Embryonic facial prominence (tissue), 1 donor: ENCODE data around the gene C1QB.

Experiments used
- DNase-seq: peaks from one replicate; pipeline ENCODE4 v3.0.0-alpha.2; 2016; ENCODE audit errors: extremely low spot score

Gene C1QB, protein sequence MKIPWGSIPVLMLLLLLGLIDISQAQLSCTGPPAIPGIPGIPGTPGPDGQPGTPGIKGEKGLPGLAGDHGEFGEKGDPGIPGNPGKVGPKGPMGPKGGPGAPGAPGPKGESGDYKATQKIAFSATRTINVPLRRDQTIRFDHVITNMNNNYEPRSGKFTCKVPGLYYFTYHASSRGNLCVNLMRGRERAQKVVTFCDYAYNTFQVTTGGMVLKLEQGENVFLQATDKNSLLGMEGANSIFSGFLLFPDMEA

DNA sequence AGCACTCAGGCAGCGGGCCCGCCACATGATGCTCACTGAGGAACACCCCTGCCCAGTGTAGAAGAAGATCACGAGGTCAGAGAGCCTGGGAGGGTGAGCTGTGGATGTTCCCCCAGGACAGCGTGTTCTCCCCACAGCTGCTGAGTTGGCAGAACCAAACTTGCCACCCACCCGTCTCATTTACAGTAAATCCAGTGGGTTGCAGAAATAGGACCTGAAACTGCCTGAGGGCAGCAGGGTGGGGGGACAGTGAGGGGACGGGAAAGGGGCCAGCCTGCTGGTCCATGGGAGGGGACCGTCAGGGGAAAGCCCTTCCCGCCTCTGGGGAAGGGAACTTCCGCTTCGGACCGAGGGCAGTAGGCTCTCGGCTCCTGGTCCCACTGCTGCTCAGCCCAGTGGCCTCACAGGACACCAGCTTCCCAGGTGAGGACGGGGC, at the start of gene C1QB:
Gene C1QB (plus strand): TSS at position 356 of the 436 bp plus-strand sequence. CDS start 6,227 bp downstream, outside the sequence.
- no peak for DNase-seq

DNA sequence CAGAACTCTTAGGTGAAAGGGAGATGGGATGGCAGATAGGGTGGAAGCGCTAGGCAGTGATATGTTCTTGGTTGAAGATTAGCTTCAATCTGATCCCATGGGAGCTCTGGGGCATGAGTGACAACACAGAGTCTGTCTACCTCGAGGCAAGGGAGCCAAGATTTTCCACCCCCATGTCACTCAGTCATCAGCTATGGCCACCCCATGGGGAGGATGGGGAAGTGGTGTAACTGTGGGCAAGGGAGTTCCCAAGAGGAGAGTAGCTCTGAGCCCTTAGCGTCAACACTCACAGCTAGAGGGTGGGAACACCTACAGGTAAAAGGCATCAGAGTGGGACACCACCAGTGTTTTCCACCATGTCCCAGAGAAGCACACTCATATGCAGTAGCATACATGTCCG, 46.9 kb upstream of the C1QB start:
- no peak for DNase-seq

DNA sequence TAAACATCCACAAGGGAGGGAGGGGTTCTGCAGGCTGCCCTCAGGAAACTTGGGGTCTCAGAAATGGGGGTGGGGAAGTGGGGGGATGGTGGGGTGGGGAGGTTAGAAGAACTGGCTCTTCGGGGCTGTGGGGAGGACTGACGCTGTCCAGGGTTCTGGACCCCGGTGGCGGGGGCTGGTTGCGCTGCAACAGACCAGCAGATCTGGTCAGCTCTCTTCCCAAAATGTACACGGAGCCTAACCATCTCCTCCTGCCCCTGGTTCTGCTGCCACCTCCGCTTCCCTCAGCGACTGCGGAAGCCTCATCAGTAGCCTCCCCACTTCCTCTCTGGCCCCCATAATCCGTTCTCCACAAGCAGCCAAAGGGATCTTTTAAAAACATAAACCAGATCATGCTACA, 45.9 kb upstream of the C1QB start:
- DNase-seq, result no peak

DNA sequence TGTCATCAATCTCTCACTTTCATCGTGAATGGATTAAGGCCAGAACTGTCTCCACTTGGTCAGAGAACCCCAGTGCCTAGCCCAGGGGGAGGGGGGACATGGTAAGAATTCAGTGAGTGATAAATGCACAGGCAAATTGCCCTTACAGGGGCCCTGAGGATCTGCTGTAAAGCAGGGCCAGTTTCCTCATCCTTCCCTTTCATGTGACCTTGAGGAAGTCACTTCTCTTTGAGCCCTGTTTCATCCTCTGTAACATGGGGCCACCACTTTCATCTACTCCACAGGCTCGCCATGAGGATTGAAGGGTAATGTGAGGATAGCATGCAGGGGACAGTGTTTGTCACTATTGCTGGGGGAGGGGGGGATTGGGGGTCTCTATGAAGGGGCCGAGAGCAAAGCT, 44.7 kb upstream of the C1QB start:
- DNase-seq, result no peak

DNA sequence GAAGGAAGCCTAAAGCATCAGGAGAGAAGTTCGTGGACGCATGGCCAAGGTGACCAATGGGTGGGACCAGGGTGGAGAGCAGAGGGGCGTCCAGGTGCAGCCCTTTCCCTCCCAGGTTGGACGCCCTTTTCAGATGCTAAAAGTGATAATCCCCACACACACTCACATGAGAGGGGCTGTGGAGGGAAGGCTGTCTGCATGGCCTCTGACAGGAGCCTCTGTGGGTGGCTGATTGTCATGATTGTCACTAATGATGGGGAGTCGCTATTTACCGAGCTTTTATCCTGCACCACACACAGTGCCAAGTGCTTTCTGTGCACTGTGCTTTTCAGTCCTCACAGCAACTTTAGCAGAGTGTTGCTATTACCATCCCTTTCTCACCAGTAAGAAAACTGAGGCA, 43.7 kb upstream of the C1QB start:
- DNase-seq, result no peak

DNA sequence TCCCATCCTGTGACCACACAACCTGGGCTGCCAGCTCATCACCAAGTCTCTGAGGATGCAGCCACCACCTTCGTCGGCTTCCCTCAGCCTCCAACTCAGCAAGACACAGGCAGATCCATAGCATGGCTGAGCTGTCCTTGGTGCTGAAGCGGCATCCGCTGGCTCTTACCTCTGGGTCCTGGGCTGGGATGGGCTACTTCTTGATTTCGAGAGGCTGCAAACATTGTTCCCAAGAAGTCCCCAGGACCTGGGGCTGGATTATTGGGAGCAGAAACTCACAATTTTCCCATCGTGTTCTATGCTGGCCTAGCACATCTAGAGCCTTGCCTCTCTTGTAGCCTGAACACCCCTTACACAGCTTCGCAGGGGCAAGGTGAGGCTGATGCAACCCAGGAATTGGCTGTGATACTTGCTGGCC, 41.5 kb upstream of the C1QB start:
- peak; percentile 46 for DNase-seq

DNA sequence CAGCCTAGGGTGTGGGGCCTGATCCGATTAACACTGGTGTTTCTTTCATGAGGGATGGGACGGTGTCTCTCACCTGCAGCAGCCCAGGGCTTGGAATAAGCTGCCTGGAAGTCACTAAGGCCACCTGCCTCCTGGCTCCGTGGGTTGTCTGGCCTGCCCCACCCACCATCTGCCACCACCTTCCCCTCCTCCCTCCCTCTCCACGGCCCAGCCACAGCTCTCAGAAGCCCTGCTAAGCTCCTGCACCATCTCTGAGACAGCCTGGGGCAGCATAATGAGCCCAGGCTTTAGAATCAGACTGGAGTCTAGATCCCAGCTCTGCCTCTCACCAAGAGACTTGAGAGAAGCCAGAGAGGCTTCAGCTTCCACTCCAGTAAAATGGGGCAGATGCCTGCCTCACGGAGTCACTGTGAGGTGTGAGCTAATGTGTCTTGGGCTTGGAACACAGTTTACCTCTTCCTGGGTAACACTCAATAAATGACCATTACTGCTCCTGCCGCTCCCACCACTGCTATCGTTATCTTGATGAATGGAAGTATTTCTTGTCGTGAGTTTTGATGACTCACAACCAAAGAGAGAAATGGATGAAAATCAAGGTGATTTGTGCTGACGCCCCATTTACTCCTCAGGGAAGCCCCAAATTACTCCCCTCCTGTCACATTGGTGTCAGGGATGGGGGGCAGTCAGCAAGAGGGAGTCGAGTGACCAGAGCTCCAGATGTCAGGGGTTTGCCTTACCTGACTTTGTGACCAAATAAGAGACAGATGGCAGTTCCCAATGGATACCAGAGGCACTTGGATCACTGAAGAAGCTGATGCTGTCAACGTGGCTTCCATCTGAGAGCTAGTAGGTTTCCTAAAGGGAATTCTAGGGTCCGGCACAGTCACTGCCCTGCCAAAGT, 40.1 kb upstream of the C1QB start:
- no peak for DNase-seq

DNA sequence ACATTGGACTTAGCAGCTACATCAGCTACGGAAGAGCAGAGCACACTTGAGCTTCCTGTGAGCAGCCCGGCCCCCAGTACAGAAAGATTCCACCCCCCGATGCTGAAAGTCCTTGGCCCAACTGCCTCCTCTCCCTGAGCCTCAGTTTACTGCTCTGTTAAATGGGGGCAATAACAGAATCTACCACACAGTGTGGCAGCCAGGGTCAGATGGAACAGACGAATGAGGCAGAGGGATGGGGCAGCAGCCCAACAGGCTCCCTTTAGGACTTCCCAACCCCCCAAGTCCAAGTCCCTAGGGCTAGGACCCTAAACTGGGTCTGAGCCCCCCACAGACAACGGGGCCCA, 39.5 kb upstream of the C1QB start:
- no peak for DNase-seq

DNA sequence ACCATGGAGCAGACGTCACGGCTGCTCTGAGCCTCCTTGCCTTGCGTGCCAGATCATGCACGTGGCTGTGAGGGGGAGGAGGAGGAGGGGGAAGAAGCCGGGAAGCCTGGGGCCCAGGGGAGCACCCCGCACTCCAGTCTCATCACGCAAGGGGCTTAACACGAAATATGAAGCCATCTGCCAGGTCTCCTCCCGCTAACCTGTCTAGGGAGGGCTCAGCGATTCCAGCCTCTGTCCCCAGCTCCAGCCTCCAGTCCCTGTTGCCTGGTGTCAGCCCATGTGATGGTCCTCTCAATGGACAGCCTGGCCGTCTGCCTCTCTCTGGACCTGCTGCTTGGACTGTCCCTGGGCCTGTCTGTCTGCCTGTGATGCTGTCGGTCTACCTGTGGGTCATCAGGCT, 39.1 kb upstream of the C1QB start:
- DNase-seq, result no peak

DNA sequence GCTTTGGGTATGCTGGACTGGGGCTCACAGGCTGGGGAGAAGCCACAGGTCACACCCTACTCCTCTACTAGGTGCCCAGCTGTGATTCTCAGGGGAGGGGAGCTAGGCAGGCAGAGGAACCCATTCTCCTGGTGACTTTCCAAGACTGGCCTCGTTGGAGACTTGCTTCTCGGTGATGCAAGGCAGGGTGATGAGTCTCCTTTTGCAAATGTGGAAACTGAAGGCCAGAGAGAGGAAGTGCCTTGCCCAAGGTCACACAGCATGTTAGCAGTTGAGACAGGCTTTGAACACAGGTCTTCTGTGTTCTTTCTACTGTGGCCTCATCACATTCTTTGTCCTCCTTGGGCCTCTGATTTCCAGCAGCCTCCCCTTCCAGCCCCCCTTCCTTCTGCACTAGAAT, 37.1 kb upstream of the C1QB start:
- no peak for DNase-seq

DNA sequence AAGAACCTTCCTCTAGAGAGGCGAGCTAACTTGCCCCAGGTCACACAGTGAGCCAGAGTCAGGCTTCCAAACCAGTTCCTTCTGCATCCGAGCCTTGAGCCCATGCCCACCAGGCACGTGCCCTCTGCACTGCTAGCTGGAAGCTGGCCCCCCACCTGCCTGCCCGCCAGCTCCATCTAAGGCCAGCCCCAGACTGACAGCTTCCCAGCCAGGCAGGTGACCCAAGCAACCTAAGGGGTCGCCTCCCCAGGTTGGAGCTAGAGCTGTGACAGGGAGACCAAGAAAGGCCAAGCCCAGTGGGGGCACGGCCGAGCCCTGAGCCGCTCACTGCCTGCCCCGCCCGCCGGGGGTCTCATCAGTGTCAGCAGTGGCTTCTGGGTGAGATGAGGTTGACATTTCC, 36.5 kb upstream of the C1QB start:
- DNase-seq, result no peak

DNA sequence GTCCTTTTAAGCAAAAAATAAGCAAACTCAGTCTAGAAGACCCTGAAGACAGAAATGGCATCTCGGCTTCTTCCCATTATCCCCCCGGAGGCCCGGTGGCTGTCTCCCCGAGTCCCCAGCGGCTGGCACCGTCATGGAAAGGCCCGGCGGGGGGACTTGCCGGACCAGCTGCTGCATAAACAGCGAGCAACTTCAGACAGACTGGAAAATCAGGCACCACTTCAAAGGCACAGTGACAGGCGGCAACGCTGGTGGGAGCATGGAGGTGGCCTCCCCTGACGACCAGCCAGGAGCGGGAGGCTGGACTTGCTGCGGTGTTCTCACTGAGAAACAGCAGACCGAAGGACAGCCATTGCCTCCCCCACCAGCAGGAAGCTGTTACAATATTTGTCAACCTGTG, 35.0 kb upstream of the C1QB start:
- DNase-seq, result no peak

DNA sequence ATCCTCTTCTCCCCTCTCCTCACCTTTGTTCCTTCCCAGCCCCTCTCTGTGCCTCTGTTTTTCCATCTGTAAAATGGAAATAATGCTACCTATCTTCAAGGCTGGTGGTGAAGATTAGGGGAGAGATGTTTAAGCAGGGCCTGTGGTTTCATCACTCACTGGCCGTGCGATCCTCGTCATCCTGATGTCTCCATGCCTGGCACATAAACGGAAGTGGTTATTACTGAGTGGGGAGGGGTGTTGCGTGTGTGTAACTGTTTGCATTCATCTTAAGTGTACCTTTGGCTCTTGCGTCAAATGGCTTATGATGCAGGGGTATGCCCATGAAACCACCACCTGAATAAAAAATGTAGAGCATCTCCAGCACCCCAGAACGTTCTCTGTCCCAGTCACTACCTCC, 33.8 kb upstream of the C1QB start:
- no peak for DNase-seq

DNA sequence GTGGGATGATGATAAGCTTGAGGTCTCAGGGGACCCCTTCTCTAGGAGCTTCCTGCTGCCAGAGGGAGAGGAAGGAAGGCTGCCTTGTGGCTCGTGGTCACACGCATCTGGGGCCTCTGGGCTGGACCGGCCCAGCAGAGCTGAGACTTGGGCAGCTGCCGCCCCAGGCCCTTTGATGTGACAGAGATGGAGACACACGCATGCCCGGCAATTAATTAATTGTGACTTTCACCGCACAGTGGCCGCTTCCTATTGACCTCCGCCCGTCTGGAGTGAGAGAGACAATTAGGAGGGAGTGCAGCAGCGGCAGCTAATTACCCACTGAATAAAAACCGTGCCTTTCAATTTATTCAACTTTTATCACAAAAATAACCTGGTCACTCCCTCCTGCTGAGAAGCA, 33.2 kb upstream of the C1QB start:
- DNase-seq, result no peak

DNA sequence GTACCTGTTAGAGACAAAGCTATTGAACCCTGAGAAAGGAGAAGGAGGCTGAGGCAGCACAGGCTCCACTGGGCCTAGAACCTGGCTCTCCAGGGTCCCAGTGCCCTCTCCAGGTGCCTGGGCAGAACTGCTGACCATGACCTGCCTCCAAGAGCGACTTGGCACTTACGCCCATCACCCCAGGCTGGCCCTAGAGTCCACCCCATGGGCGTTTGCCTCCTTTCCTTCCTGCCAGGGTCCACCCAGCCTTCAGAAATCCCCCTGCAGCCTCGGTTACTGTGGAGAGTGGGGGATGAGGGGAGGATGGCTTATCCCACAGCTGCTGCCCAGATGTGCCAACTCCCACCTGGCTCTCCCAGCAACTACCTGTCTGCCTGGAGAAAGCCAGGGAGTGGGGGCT, 31.3 kb upstream of the C1QB start:
- no peak for DNase-seq

DNA sequence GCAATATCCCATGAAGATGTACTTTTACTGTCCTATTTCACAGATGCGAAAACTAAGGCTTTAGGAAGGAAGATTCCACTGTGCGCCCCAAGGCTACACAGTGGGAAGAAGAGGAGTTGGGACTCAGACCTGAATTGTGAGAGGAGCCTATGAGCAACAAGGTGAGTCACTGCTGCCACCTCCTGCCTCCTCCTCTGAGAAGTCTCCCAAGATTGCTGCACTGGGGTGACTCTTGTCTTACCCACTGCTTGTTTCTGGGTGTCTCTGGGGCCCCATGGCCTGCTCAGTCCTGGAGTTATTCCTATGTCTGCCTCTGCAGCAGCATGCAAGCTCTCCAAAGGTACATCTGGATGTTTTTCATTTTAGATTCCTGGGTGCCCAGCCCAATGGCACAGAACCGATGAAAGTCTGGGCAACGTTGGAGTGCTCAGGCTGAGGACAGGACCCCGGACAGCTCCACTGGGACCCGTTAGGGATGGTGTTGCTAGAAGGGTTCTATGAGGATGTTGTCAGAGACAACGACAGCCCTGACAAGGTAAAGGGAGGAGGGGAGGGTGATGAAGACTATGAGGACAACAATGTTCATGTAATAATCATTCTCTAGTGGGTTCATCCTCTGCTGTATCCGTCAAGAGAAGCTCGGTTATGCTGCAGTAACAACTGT, 27.6 kb upstream of the C1QB start:
- no peak for DNase-seq

DNA sequence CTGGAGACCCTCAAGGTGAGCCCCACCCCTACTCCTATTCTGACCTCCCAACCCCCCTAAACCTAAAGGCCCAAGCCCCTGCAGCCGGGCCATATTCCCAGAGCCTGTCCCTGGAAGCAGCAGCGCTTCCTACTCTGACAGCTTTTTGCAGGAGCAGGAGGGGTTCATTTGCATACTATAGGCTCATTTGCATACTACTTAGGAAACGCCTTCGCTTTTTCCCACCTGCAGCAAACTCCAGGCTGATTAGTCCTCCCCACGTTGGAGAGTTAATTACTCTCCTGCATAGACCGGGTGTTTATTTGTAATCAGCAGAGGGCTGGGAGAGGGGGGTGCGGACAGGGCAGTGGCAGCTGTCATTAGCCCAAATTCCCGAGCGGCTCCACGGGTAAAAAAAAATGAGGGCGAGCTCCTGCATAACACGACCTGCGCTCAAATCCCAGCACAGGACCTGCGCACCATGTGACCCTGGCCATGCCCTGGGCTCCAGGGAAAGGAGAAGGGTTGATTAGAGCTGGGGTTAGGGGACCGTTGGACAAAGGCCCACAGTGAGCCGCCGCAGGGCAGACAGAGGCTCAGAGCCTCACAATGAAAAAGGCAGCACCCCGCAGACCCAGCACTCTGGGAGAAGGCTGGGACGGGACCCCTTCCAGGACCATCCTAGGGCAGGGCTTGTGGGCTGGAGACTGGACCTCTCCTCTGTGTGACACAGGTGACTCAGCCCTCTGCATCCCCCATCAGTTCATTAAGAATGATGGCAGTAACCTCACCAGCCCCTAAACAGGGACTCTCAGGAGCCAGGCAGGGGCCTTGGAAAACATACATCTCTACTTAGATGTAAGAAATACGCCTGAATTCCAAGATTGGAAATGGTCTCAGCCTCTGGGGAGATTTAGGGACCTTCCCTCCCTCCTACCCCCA, 26.5 kb upstream of the C1QB start:
- DNase-seq, result no peak

DNA sequence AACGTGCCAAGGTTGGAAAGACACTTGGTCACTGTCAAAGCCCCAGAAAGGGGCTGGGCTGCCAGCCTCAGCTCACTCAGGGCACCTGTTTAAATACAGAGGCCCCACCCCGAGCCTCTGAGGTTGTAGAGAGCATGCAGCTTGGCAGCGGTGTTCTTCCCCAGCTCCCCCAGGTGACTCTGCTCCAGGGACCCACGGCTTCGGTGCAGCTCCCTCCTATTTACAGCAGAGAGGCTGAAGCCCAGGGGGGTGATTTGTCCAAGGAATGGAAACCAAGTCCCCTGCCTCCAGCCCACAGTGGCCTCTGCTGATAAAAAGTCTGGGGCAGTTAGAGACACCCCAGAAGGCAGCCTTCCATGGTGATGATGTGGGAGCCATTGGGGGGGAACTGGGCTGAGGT, 25.7 kb upstream of the C1QB start:
- no peak for DNase-seq

DNA sequence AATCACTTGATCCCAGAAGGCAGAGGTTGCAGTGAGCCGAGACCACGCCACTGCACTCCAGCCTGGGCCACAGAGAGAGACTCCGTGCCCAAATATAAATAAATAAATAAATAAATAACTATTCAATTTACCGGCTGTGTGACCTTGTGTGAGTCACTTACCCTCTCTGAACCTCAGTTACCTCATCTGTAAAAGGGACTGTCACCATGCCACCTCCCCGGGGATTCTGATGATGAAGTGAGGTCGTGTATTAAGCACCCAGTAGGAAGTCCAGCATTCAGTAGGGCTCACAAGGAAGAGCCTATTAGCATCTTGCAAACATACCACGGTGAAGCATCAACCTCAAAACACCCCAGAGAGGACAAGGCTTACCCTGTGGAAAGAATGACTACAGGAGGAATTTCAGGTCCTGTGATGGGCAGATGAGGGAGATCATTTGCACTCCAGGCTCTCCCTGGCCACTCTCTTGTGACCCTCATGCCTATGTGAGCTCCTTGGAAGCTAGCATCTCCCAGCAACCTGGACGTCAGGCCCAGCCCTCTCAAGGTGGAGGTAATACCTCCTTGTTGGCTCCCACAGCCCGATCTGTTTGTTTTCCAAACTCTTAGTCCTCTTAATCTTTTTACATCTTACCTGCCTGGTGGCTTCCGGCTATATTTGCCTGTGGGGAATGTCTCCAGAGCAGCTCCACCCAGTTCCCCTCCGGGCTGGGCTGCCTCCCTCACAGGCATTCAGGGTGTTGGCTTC, 24.2 kb upstream of the C1QB start:
- DNase-seq, result no peak

DNA sequence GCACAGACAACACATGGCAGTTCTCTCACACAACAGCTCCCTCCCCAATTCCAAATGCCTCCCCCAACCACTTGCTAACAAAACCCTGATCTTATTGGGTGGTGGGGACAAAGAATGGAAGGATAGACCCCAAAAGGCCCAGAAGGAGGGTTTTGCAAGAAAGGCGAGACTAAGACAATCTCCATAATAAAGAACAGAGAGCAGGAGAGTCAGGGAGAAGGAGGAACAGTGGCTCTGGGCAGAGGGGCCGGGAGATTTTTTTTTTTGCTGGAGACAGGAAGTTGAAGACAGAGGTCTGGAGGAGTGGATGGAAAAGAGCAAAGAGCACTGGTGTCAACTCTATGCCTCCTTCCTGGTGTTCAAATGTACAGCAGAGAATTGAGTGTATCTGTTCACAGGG, 23.1 kb upstream of the C1QB start:
- DNase-seq, result no peak
